ENCODE data around the gene TADA2B.

The TADA2B gene

GRCh38 chr4:7050481-7051143, 7.4 kb downstream of the TADA2B start:
- Histone ChIP-seq H4K20me1 (ENCODE audit: insufficient read depth, low read length, poor library complexity, severe bottlenecking) (peaks cover 83% of the 10 kb centered on the region), H3F3A (ENCODE audit: low read depth) (no peaks in the 10 kb centered on the region), H3K36me3 (ENCODE audit: insufficient read depth, low read length) (peaks cover 15% of the 10 kb centered on the region; the same call in 1 of the 2 replicates), H3K9ac (ENCODE audit: low read depth, low read length, poor library complexity, severe bottlenecking) (no peak overlapping the region), H3K4me3 (ENCODE audit: low read length, poor library complexity, severe bottlenecking) (no peak overlapping the region), H3K9me2 (replicated peaks; ENCODE audit: low read depth, low read length) (no peaks in the 10 kb centered on the region), H3K27me3 (ENCODE audit: insufficient read depth, low read length, poor library complexity, severe bottlenecking) (peaks cover 26% of the 10 kb centered on the region), H3K4me1 (ENCODE audit: insufficient read depth, low read length, poor library complexity, severe bottlenecking) (peaks cover 24% of the 10 kb centered on the region), H3K79me2 (ENCODE audit: insufficient read depth, low read length) (peaks cover 4% of the 10 kb centered on the region; the same call in 1 of the 2 replicates), H3K9me3 (ENCODE audit: insufficient read depth, low read depth, low read length) (no peaks in the 10 kb centered on the region), H3K4me2 (ENCODE audit: low read depth, low read length, poor library complexity, severe bottlenecking) (no peak overlapping the region), H2AFZ (ENCODE audit: low read length) (no peak overlapping the region)
- TF ChIP-seq CTCF (conservative IDR thresholded peaks at IDR 0.05; ENCODE audit: low read length) (no peak), EZH2phosphoT487 (IDR thresholded peaks at IDR 0.05; ENCODE audit: borderline replicate concordance) (no peak)

- H3K9me3 ChIP-seq (ENCODE audit: insufficient read depth, low read depth, low read length) = no peaks in the 10 kb centered on the region
- peaks cover 4% of the 10 kb centered on the region; the same call in 1 of the 2 replicates for H3K79me2 ChIP-seq (ENCODE audit: insufficient read depth, low read length)
- H3K36me3 ChIP-seq (ENCODE audit: insufficient read depth, low read length) = peaks cover 20% of the 10 kb centered on the region; the same call in 1 of the 2 replicates
- no peak overlapping the region for H3K4me2 ChIP-seq (ENCODE audit: low read depth, low read length, poor library complexity, severe bottlenecking)
- H4K20me1 ChIP-seq (ENCODE audit: insufficient read depth, low read length, poor library complexity, severe bottlenecking) = peaks cover 83% of the 10 kb centered on the region
- no peak overlapping the region for H3K9ac ChIP-seq (ENCODE audit: low read depth, low read length, poor library complexity, severe bottlenecking)
- no peaks in the 10 kb centered on the region for H3F3A ChIP-seq (ENCODE audit: low read depth)
- H3K4me3 ChIP-seq (ENCODE audit: low read length, poor library complexity, severe bottlenecking) = no peak overlapping the region
- no peaks in the 10 kb centered on the region for H3K9me2 ChIP-seq (replicated peaks; ENCODE audit: low read depth, low read length)
- TF ChIP-seq CTCF (conservative IDR thresholded peaks at IDR 0.05; ENCODE audit: low read length) = no peak
- no peak for TF ChIP-seq EZH2phosphoT487 (IDR thresholded peaks at IDR 0.05; ENCODE audit: borderline replicate concordance)
- H2AFZ ChIP-seq (ENCODE audit: low read length) = no peak overlapping the region
- H3K27me3 ChIP-seq (ENCODE audit: insufficient read depth, low read length, poor library complexity, severe bottlenecking) = peaks cover 21% of the 10 kb centered on the region
- peaks cover 22% of the 10 kb centered on the region for H3K4me1 ChIP-seq (ENCODE audit: insufficient read depth, low read length, poor library complexity, severe bottlenecking)
These were observed 7.9 kb downstream of the TADA2B start for GRCh38 chr4:7051144-7051495.

GRCh38 chr4:7051905-7052304, 8.7 kb downstream of the TADA2B start:
- no peaks in the 10 kb centered on the region for H3K79me2 ChIP-seq (ENCODE audit: insufficient read depth, low read length)
- peaks cover 77% of the 10 kb centered on the region for H4K20me1 ChIP-seq (ENCODE audit: insufficient read depth, low read length, poor library complexity, severe bottlenecking)

More at GRCh38 chr4:7051905-7052304, 8.7 kb downstream of the TADA2B start:
- Histone ChIP-seq H2AFZ (ENCODE audit: low read length) (no peak overlapping the region), H3K4me3 (ENCODE audit: low read length, poor library complexity, severe bottlenecking) (no peak overlapping the region), H3K36me3 (ENCODE audit: insufficient read depth, low read length) (peaks cover 23% of the 10 kb centered on the region; the same call in 1 of the 2 replicates), H3K4me1 (ENCODE audit: insufficient read depth, low read length, poor library complexity, severe bottlenecking) (peaks cover 18% of the 10 kb centered on the region), H3F3A (ENCODE audit: low read depth) (no peaks in the 10 kb centered on the region), H3K9me3 (ENCODE audit: insufficient read depth, low read depth, low read length) (no peaks in the 10 kb centered on the region), H3K4me2 (ENCODE audit: low read depth, low read length, poor library complexity, severe bottlenecking) (no peak overlapping the region), H3K27me3 (ENCODE audit: insufficient read depth, low read length, poor library complexity, severe bottlenecking) (peaks cover 21% of the 10 kb centered on the region), H3K9ac (ENCODE audit: low read depth, low read length, poor library complexity, severe bottlenecking) (no peak overlapping the region), H3K9me2 (replicated peaks; ENCODE audit: low read depth, low read length) (no peaks in the 10 kb centered on the region)
- TF ChIP-seq EZH2phosphoT487 (IDR thresholded peaks at IDR 0.05; ENCODE audit: borderline replicate concordance) (no peak), CTCF (conservative IDR thresholded peaks at IDR 0.05; ENCODE audit: low read length) (no peak)

Measured in Loucy (cell line).